GM13976 (cell line): ENCODE measurements around the gene CAPN1.
"Not testable (repeated sequence)": the region's sequence is repeated elsewhere in the genome, so short reads cannot be mapped to it uniquely, and the experiment has no call there.

Source experiments
- DNase-seq: peaks from one replicate; pipeline ENCODE4 v3.0.0; 2012; ENCODE audit warnings: low spot score
- in situ Hi-C: fragments of 300-500 bp; cut with MboI; formaldehyde crosslinking; loops from one replicate; pipeline ENCODE4 v1.12.0; 2022; ENCODE audit warnings: low sequenced_read_pairs, mixed read lengths, inconsistent platforms; ENCODE audit not compliant: unreplicated experiment
- TF ChIP-seq, protein P1 (sequence below): IDR thresholded peaks from 2 replicates; pipeline ENCODE4 v1.5.1; 2012; ENCODE audit warnings: borderline replicate concordance, mild to moderate bottlenecking; ENCODE audit not compliant: insufficient read depth; ENCODE audit errors: extremely low read depth, missing control alignments, control extremely low read depth

CAPN1 gene

DNA sequence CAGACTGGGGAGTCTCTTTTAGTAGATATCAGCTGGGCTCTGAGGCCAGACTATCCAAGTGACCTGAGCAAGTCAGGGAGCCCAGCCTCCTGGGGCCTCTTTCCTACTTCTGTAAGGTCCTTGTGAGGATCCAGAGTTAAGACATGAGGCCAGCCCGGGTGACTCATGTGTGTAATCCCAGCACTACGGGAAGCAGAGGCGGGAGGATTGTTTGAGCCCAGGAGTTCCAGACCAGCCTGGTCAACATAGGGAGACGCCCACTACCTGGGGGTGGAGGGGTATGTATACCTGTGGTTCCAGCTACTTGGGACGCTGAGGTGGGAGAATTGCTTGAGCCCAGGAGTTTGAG is 43.2 kb downstream of the CAPN1 start:
- TF ChIP-seq, protein P1, sequence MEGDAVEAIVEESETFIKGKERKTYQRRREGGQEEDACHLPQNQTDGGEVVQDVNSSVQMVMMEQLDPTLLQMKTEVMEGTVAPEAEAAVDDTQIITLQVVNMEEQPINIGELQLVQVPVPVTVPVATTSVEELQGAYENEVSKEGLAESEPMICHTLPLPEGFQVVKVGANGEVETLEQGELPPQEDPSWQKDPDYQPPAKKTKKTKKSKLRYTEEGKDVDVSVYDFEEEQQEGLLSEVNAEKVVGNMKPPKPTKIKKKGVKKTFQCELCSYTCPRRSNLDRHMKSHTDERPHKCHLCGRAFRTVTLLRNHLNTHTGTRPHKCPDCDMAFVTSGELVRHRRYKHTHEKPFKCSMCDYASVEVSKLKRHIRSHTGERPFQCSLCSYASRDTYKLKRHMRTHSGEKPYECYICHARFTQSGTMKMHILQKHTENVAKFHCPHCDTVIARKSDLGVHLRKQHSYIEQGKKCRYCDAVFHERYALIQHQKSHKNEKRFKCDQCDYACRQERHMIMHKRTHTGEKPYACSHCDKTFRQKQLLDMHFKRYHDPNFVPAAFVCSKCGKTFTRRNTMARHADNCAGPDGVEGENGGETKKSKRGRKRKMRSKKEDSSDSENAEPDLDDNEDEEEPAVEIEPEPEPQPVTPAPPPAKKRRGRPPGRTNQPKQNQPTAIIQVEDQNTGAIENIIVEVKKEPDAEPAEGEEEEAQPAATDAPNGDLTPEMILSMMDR, result no peak
- in situ Hi-C loops, result no loop called here
- DNase-seq, result no peak

DNA sequence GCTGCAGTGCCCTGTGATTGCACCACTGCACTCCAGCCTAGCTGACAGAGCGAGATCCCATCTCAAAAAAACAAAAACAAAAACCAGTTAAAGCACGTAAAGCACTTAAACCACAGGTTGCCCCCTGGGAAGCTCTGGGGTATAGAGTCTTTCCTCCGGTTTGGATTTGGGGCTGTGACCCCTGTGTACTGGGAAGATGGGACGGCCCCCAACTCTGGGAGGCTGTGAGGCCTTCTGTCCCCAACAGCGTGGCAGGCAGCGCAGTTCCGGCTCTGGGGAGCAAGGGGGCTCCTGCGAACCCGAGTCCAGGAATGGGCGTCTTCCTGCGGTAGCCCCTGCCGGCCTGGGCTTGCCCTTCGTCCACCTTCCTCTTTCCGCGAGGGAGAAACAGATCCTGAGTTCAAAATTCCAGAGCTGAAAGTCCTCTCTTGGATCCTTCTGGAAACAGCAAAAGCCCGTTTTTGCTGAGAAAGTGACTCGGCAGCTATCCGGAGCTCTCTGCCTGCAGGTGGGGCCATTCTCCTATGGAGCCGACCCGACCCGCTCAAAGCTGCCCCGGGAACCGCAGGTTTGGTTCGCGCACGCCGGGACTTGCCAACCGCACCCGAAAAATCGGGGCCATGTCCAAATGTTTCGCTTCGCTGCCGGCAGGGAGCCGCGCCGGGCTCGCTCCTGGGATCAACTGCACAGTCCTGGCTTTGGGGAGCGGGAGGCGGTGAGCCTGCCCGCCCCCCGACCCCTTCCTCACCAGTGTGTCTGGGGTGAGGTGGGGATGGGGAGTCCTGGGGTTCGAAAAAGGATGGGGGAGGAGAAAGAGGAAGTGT is 43.8 kb downstream of the CAPN1 start:
- TF ChIP-seq, protein P1, result peak; percentile 47

DNA sequence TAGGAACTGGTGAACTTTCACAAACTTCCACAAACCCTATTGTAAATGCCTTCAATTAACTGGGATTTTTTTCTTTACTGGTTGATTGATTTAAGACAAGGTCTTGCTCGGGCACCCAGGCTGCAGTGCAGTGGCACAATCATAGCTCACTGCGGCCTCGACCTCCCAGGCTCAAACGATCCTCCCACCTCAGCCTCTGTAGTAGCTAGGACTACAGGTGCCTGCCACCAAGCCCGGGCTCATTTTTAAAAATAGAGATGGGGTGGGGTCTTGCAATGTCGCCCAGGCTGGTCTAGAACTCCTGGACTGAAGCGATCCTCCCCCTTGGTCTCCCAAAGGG is 44.3 kb downstream of the CAPN1 start:
- DNase-seq, result no peak
- in situ Hi-C loops, result no loop called here
- TF ChIP-seq, protein P1, result no peak

More for the DNA sequence above, 43.8 kb downstream of the CAPN1 start:
- in situ Hi-C loops, result no loop called here
- peak; percentile 88 for DNase-seq

DNA sequence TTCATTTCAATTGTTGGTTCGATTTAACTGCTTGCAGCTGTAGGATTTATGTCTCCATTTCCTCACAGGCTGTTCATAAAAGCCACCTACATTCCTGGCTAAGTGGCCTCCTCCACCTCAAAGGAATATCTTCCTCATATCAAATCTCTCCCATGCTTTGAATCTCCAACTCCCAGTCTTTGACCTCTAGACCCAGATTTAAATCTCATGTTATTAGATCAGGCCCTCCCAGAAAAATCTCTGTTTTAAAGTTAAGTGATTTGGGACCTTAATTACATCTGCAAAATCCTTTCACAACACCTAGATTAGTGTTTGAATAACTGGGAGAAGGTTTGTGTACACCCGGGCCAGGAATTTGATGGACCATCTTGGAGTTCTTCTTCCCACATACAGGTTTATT is 46.2 kb downstream of the CAPN1 start:
- TF ChIP-seq, protein P1, result no peak
- no peak for DNase-seq
- in situ Hi-C loops, result no loop called here

DNA sequence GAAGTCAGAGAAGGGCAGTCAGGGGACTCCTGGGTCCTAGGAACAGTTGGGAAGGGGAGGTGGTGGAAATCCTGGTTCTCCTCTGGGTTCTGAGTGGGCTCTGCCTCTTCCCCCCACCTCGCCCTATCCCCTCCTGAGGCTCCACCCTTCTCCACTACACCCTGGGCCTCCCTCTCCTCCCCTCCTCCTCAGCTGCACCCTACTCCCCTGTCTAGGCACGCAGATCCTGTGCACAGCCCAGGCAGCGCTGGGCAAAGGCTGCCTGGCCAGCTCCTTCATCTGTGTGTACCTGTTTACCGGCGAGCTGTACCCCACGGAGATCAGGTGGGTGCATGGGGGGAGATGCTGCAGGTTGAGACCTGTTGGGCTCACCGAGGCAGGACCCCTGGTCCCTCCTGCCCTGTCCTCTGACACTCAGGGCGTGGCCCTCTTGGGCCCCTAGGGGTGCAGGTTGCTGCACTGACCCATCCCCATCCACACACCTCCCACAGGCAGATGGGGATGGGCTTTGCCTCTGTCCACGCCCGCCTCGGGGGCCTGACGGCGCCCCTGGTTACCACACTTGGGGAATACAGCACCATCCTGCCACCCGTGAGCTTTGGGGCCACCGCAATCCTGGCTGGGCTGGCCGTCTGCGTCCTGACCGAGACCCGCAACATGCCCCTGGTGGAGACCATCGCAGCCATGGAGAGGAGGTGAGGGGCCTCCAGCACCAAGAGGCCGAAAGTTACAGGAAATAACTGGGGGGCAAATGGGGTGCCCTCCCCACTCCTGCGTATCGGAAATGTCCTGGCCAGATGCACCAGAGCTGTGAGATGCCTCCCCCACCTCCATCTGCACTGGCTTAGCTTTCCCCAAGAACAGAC is 54.7 kb downstream of the CAPN1 start:
- in situ Hi-C loops, result no loop called here
- no peak for DNase-seq
- TF ChIP-seq, protein P1, result no peak

DNA sequence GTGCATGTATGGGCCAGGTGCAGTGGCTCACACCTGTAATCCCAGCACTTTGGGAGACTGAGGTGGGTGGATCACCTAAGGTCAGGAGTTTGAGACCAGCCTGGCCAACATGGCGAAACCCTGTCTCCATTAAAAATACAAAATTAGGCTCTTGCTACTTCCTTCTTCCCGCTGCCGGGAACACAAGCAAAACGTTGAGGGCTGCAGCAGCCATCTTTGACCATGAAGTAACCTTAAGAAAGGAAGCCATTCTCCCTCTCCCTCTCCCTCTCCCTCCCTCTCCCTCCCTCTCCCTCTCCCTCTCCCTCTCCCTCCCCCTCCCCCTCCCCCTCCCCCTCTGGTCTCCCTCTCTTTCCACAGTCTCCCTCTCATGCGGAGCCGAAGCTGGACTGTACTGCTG is 56.6 kb downstream of the CAPN1 start:
- DNase-seq, in situ Hi-C loops: not testable (repeated sequence)

DNA sequence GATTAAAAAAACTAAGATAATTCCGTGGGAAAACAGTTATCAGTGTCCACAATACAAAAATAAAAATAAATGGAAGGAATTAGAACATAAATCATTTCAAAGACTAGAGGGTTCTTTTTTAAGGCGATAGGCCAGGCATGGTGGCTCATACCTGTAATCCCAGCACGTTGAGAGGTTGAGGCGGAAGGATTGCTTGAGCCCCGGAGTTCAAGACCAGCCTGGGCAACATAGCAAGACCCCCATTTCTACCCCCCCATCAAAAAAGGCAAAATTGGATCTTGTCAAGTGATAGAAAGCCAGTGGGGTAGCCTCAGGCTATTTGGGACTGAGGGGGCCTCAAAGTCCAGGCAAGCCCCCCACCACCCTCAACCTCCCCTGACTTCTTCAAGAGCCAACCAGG is 59.4 kb downstream of the CAPN1 start:
- in situ Hi-C loops, result no loop called here
- DNase-seq, result no peak
- TF ChIP-seq, protein P1, result no peak
